H1 (cell line): ENCODE measurements around the gene CDK8. TPM values are rescaled to one million over a fixed set of nuclear protein-coding genes. Genes with fewer than 3 reads are reported as not detected.

Experiments used
- CTCF ChIA-PET: fragments of 300-600 bp; sonication (Branson Sonifier 250); formaldehyde crosslinking; loops from one replicate; lab custom pipeline; 2021; ENCODE audit not compliant: partially characterized antibody; lab: Charles Lee
- POLR2A ChIA-PET: fragments of 300-600 bp; sonication (Branson Sonifier 250); formaldehyde crosslinking; loops from one replicate; lab custom pipeline; 2021; ENCODE audit warnings: inconsistent platforms; ENCODE audit not compliant: partially characterized antibody; lab: Charles Lee
- DNase-seq, 2 experiments: peaks; one replicate each; pipeline versions ENCODE4 v3.0.0 to v3.0.0-alpha.2; 2010 to 2022; ENCODE audit warnings: low spot score in 2 of 2, low read depth in 1 of 2, mixed read lengths in 1 of 2
- FAIRE-seq: peaks from 2 replicates; lab custom pipeline; 2011; peaks lifted over from hg19 to GRCh38; lab: Jason Lieb, UNC
- H2AFZ ChIP-seq: 2 replicates; pipeline ENCODE4 v1.8.1; 2012; ENCODE audit warnings: low read length, inconsistent platforms
- H2AK5ac ChIP-seq: 2 replicates; pipeline ENCODE4 v1.6.1; 2013; ENCODE audit warnings: low read depth, low read length
- H2BK120ac ChIP-seq: replicated peaks from 2 replicates; pipeline ENCODE3; 2013; ENCODE audit warnings: low read depth, low read length, inconsistent platforms
- H2BK12ac ChIP-seq: 2 replicates; pipeline ENCODE4 v1.6.1; 2013; ENCODE audit warnings: low read depth, low read length
- H2BK15ac ChIP-seq: 2 replicates; pipeline ENCODE4 v1.6.1; 2013; ENCODE audit warnings: low read length
- H2BK20ac ChIP-seq: 2 replicates; pipeline ENCODE4 v1.6.1; 2013; ENCODE audit warnings: low read length
- H2BK5ac ChIP-seq: 2 replicates; pipeline ENCODE4 v1.6.1; 2013; ENCODE audit warnings: low read depth, low read length
- H3K14ac ChIP-seq: 2 replicates; pipeline ENCODE4 v1.6.1; 2013; ENCODE audit warnings: inconsistent platforms; ENCODE audit not compliant: insufficient read length
- H3K18ac ChIP-seq: 2 replicates; pipeline ENCODE4 v1.6.1; 2013; ENCODE audit warnings: low read length; ENCODE audit errors: extremely low read depth
- H3K23ac ChIP-seq: 2 replicates; pipeline ENCODE4 v1.6.1; 2013; ENCODE audit warnings: inconsistent platforms; ENCODE audit not compliant: insufficient read length
- H3K23me2 ChIP-seq: 2 replicates; pipeline ENCODE4 v1.6.1; 2013; ENCODE audit warnings: low read depth, low read length
- H3K27ac ChIP-seq: 2 replicates; pipeline ENCODE4 v1.6.1; 2011; ENCODE audit warnings: low read depth, low read length, inconsistent platforms
- H3K27me3 ChIP-seq, 4 experiments: replicated peaks in 1 of 4; 1 replicate in 1 of 4; 2 replicates in 3 of 4; pipeline versions ENCODE4 v1.6.1 to v1.8.1; 2011 to 2013; ENCODE audit warnings: low read length in 3 of 4, mild to moderate bottlenecking in 3 of 4, inconsistent platforms in 2 of 4, mixed read lengths in 2 of 4, moderate library complexity in 1 of 4; ENCODE audit not compliant: control insufficient read depth in 3 of 4, insufficient read depth in 3 of 4; ENCODE audit errors: extremely low read depth in 1 of 4
- H3K36me3 ChIP-seq, 4 experiments: 2 replicates each; pipeline versions ENCODE4 v1.6.1 to v1.8.1; 2011 to 2013; ENCODE audit warnings: mild to moderate bottlenecking in 4 of 4, low read length in 3 of 4, moderate library complexity in 2 of 4, control low read depth in 1 of 4, inconsistent platforms in 1 of 4; ENCODE audit not compliant: insufficient read depth in 4 of 4, control insufficient read depth in 2 of 4
- H3K4ac ChIP-seq: replicated peaks from 2 replicates; pipeline ENCODE3; 2013; ENCODE audit warnings: low read length, low read depth, mixed read lengths, inconsistent platforms; ENCODE audit not compliant: insufficient read length
- H3K4me1 ChIP-seq, 4 experiments: replicated peaks in 1 of 4; 1 replicate in 1 of 4; 2 replicates in 3 of 4; pipeline versions ENCODE4 v1.6.1 to v1.8.1; 2011 to 2013; ENCODE audit warnings: low read length in 3 of 4, inconsistent platforms in 2 of 4, mixed read lengths in 1 of 4; ENCODE audit not compliant: insufficient read depth in 4 of 4, control insufficient read depth in 3 of 4
- H3K4me2 ChIP-seq, 2 experiments: 2 replicates each; pipeline versions ENCODE4 v1.6.1 to v1.8.1; 2011 to 2013; ENCODE audit warnings: low read depth in 2 of 2, low read length in 2 of 2, control low read depth in 1 of 2, inconsistent platforms in 1 of 2, mild to moderate bottlenecking in 1 of 2; ENCODE audit not compliant: insufficient read depth in 1 of 2
- H3K4me3 ChIP-seq, 4 experiments: fragments of 200-600, 300-600 bp in 1 of 4; sonication (generic), shearing (Covaris generic), sonication (Bioruptor Twin) in 1 of 4; 2 replicates each; pipeline versions ENCODE4 v1.5.1 to v1.8.1; 2011 to 2016; ENCODE audit warnings: low read length in 4 of 4, low read depth in 3 of 4, control low read depth in 2 of 4, inconsistent platforms in 2 of 4, mild to moderate bottlenecking in 2 of 4, mixed read lengths in 1 of 4, moderate library complexity in 1 of 4; ENCODE audit not compliant: insufficient read depth in 2 of 4; ENCODE audit errors: extremely low read depth in 1 of 4
- H3K56ac ChIP-seq: replicated peaks from 2 replicates; pipeline ENCODE3; 2013; ENCODE audit warnings: low read depth, mild to moderate bottlenecking, mixed read lengths, low read length, inconsistent platforms; ENCODE audit not compliant: insufficient read length
- H3K79me1 ChIP-seq: 2 replicates; pipeline ENCODE4 v1.6.1; 2013; ENCODE audit warnings: low read depth, low read length, control low read depth
- H3K79me2 ChIP-seq, 2 experiments: 2 replicates each; pipeline versions ENCODE4 v1.6.1 to v1.8.1; 2012 to 2013; ENCODE audit warnings: low read length in 2 of 2, mild to moderate bottlenecking in 2 of 2, inconsistent platforms in 1 of 2; ENCODE audit not compliant: insufficient read depth in 2 of 2, control insufficient read depth in 1 of 2
- H3K9ac ChIP-seq, 4 experiments: replicated peaks in 1 of 4; 1 replicate in 1 of 4; 2 replicates in 3 of 4; pipeline versions ENCODE4 v1.6.1 to v1.8.1; 2011 to 2013; ENCODE audit warnings: low read depth in 3 of 4, low read length in 3 of 4, control low read depth in 2 of 4, mild to moderate bottlenecking in 2 of 4, moderate library complexity in 2 of 4, inconsistent platforms in 1 of 4; ENCODE audit errors: extremely low read depth in 1 of 4
- H3K9me3 ChIP-seq, 2 experiments: 2 replicates each; pipeline versions ENCODE4 v1.6.1 to v1.8.1; 2012 to 2013; ENCODE audit warnings: mild to moderate bottlenecking in 2 of 2, moderate library complexity in 2 of 2, control low read depth in 1 of 2, inconsistent platforms in 1 of 2, low read depth in 1 of 2, low read length in 1 of 2, mixed read lengths in 1 of 2; ENCODE audit not compliant: insufficient read depth in 2 of 2
- H4K20me1 ChIP-seq, 2 experiments: replicated peaks in 1 of 2; 2 replicates each; pipeline versions ENCODE3 to v1.8.1; 2011 to 2013; ENCODE audit warnings: inconsistent platforms in 2 of 2, low read length in 2 of 2, mild to moderate bottlenecking in 1 of 2; ENCODE audit not compliant: insufficient read depth in 2 of 2, control insufficient read depth in 1 of 2
- H4K5ac ChIP-seq: 2 replicates; pipeline ENCODE4 v1.6.1; 2013; ENCODE audit warnings: low read length, low read depth, mixed read lengths, inconsistent platforms; ENCODE audit not compliant: insufficient read length
- H4K8ac ChIP-seq: 2 replicates; pipeline ENCODE4 v1.8.0; 2013; ENCODE audit warnings: mild to moderate bottlenecking, moderate library complexity, low read length, inconsistent platforms; ENCODE audit not compliant: insufficient read depth; ENCODE audit errors: extremely low read depth
- H4K91ac ChIP-seq: replicated peaks from 2 replicates; pipeline ENCODE3; 2013; ENCODE audit warnings: low read length, mixed read lengths, inconsistent platforms; ENCODE audit not compliant: insufficient read length
- BACH1 ChIP-seq: IDR thresholded peaks from 2 replicates; pipeline ENCODE4 v1.6.1; 2012; ENCODE audit warnings: low read length, improper control_type of control experiment
- CTBP2 ChIP-seq: IDR thresholded peaks from 2 replicates; pipeline ENCODE4 v1.7.0; 2011; ENCODE audit warnings: borderline replicate concordance, mild to moderate bottlenecking, moderate library complexity, mixed read lengths, low read length; ENCODE audit not compliant: insufficient read depth, insufficient read length
- EZH2 ChIP-seq: fragments of 200-600 bp; sonication (generic); IDR thresholded peaks from 2 replicates; pipeline ENCODE4 v1.7.1; 2012; ENCODE audit warnings: low read depth, mild to moderate bottlenecking, moderate library complexity, low read length, inconsistent platforms; ENCODE audit not compliant: severe bottlenecking
- HDAC2 ChIP-seq, 2 experiments: fragments of 300-600 bp in 1 of 2; sonication (generic) in 1 of 2; IDR thresholded peaks; 2 replicates each; pipeline ENCODE4 v1.6.1; 2011 to 2012; ENCODE audit warnings: low read depth in 2 of 2, low read length in 2 of 2, mild to moderate bottlenecking in 2 of 2, moderate library complexity in 2 of 2, borderline replicate concordance in 1 of 2, inconsistent platforms in 1 of 2
- MAFK ChIP-seq: IDR thresholded peaks from 2 replicates; pipeline ENCODE4 v1.6.1; 2012; ENCODE audit warnings: low read depth, mild to moderate bottlenecking, improper control_type of control experiment, low read length
- PHF8 ChIP-seq: fragments of 200-600 bp; sonication (generic); conservative IDR thresholded peaks from 2 replicates; pipeline ENCODE4 v1.7.1; 2012; ENCODE audit warnings: low read depth, mild to moderate bottlenecking, inconsistent platforms, low read length, moderate library complexity
- POLR2A ChIP-seq, 2 experiments: IDR thresholded peaks; 1 replicate in 1 of 2; 2 replicates in 1 of 2; pipeline ENCODE4 v1.6.1; 2011; ENCODE audit warnings: low read depth in 2 of 2, low read length in 2 of 2, mild to moderate bottlenecking in 2 of 2; ENCODE audit errors: control extremely low read depth in 1 of 2
- POU5F1 ChIP-seq: IDR thresholded peaks from 2 replicates; pipeline ENCODE4 v1.6.1; 2011; ENCODE audit warnings: low read depth, mild to moderate bottlenecking, low read length, moderate library complexity
- SIX5 ChIP-seq: IDR thresholded peaks from 2 replicates; pipeline ENCODE4 v1.6.1; 2011; ENCODE audit warnings: mild to moderate bottlenecking, low read depth, low read length
- SP1 ChIP-seq: IDR thresholded peaks from 2 replicates; pipeline ENCODE4 v1.6.1; 2011; ENCODE audit warnings: low read depth, low read length
- SUZ12 ChIP-seq: fragments of 200-600 bp; sonication (generic); IDR thresholded peaks from 2 replicates; pipeline ENCODE4 v1.6.1; 2012; ENCODE audit warnings: mild to moderate bottlenecking, inconsistent platforms, low read length, moderate library complexity, mixed read lengths
- WGBS, 2 experiments: shearing (Covaris generic) in 1 of 2; methylation state at CpG; one replicate each; pipeline versions ENCODE4 v1.1.6 to v1.1.7; 2013 to 2015; ENCODE audit warnings: low lambda C conversion rate in 2 of 2, mixed read lengths in 2 of 2, inconsistent platforms in 1 of 2, low coverage in 1 of 2, missing lambda C conversion rate in 1 of 2; ENCODE audit not compliant: insufficient replicate concordance in 2 of 2, insufficient coverage in 1 of 2, insufficient read length in 1 of 2; ENCODE audit errors: extremely low coverage in 1 of 2, missing lambda C conversion rate in 1 of 2; 5-methylcytosine and 5-hydroxymethylcytosine counted together
- polyA plus RNA-seq, 7 experiments: library from polyadenylated mRNA; depleted of rRNA in 3 of 7; stranded (reverse) in 5 of 7; unstranded in 2 of 7; fragments of >200 nt in 5 of 7; fragments of 200-250 nt in 2 of 7; gene quantifications; 1 replicate in 5 of 7; 2 replicates in 1 of 7; 4 replicates in 1 of 7; pipeline versions ENCODE4 v1.2.1 to v1.2.3, GENCODE V29; 2011 to 2013; ENCODE audit warnings: missing spikeins in 2 of 7, mixed read lengths in 2 of 7
- total RNA-seq: library from RNA; stranded (reverse); fragmentation: NEBNext Ultra II Directional; extraction: Animal tissue kit (Norgen Biotek cat#: 25700); gene quantifications from 2 replicates; pipeline ENCODE4 v1.2.1, GENCODE V29; 2021

CDK8 gene
- total and polyA plus RNA-seq, 2 of the 8 experiments (the other 6 are each of a cell fraction or from before 2014, with no cell fraction given), result 22.1 to 25.6 TPM

DNA sequence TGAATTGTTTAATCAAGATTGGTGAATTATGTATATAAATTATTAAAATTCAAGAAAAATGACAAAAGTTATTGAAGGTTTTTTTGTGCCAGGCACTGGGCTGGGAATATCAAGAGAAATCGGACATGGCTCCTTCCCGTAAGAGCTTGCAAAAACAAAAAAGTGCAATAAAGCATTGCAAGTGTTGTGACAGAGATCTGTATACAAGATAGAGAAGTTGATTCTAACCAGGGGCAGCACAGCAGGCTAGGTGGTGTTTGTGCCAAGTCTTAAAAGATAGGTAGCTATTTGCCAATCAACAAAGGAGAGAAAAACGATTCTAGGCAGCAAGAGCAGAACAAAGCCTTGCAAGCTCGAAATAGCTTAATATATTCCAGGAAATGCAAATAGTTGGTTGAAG, 179.8 kb downstream of the CDK8 start:
- no peak overlapping the region for H2AFZ ChIP-seq
- no peaks in the 10 kb centered on the region for H3K36me3 ChIP-seq
- no peak overlapping the region for H2BK20ac ChIP-seq
- no peak overlapping the region for H3K4me3 ChIP-seq
- no peak overlapping the region for H3K4me2 ChIP-seq
- CTCF ChIA-PET, result interaction anchor here (1.0 kb wide), 1 partner anchor 249 kb away, joined by 3 read pairs; no protein-coding TSS in a partner anchor
- H2BK12ac ChIP-seq, result no peak overlapping the region
- 60% methylated on average over 4 of the region's 4 CpGs; no CpG with 5 or more reads in 1 of the 2 experiments for whole genome bisulfite sequencing, 2 experiments
- no peaks in the 10 kb centered on the region for H3K79me1 ChIP-seq
- H3K14ac ChIP-seq, result no peak overlapping the region
- no peak overlapping the region for H4K5ac ChIP-seq
- H2BK5ac ChIP-seq, result no peak overlapping the region
- no peaks in the 10 kb centered on the region for H3K79me2 ChIP-seq
- DNase-seq (no peak), FAIRE-seq (no peak)
- H2BK120ac ChIP-seq, result no peak overlapping the region
- H3K27me3 ChIP-seq, result no peaks in the 10 kb centered on the region
- no peak overlapping the region for H2AK5ac ChIP-seq
- H4K91ac ChIP-seq, result no peak overlapping the region
- no peak overlapping the region for H4K8ac ChIP-seq
- no peak overlapping the region for H3K18ac ChIP-seq
- peaks cover 0 to 3% (median 0%) of the 10 kb centered on the region in 4 experiments; a peak in 1 of 7 replicates for H3K4me1 ChIP-seq
- no peaks in the 10 kb centered on the region for H3K23me2 ChIP-seq
- H4K20me1 ChIP-seq, result no peaks in the 10 kb centered on the region
- POLR2A ChIA-PET, result no interaction called here
- H3K4ac ChIP-seq, result no peak overlapping the region
- H3K9me3 ChIP-seq, result peaks cover 8 to 21% of the 10 kb centered on the region in 2 experiments
- no peak overlapping the region for H2BK15ac ChIP-seq
- no peak overlapping the region for H3K23ac ChIP-seq
- no peak overlapping the region for H3K27ac ChIP-seq
- no peak overlapping the region for H3K9ac ChIP-seq
- no peak overlapping the region for H3K56ac ChIP-seq
- TF ChIP-seq EZH2 (no peak), BACH1 (no peak), POU5F1 (no peak), SP1 (no peak), POLR2A (IDR thresholded peaks at IDR 0.05; ENCODE audit: control extremely low read depth in 1 of 2, low read depth in 2 of 2, low read length in 2 of 2) (no peak), HDAC2 (IDR thresholded peaks at IDR 0.05; ENCODE audit: borderline replicate concordance in 1 of 2, low read depth in 2 of 2, low read length in 2 of 2) (no peak), CTBP2 (no peak), MAFK (no peak), SIX5 (no peak), SUZ12 (no peak), PHF8 (no peak)
